ENCODE results near the gene HPCAL4. TPM values are rescaled to one million over a fixed set of nuclear protein-coding genes. Genes with fewer than 3 reads are reported as not detected.

Gene HPCAL4
- total and polyA plus RNA-seq, 9 of the 15 experiments (the other 6 are each of a cell fraction or from before 2014, with no cell fraction given): 0.01 to 0.04 (median 0.04) TPM; not detected in 4

DNA sequence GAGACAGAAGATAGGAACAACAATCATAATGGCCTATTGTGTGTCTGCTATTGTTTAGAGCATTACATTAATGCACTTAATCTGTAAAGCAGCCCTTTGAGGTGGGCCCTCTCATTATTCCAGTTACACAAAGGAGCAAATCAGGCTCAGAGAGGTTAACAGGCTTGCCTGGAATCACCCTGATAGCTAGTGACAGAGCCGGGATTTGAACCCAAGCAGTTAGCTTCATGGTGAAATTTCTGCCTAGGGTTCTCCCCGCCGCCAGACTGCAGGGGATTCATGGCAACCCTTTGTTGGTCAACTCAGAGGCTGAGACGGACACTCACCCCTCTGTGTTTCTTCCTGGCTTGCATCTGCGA, 58.9 kb downstream of the HPCAL4 start:
- H3K9me3 ChIP-seq (replicated peaks; ENCODE audit: control insufficient read depth, insufficient read depth, low read depth, low read length): no peaks in the 10 kb centered on the region
- peaks cover 18% of the 10 kb centered on the region; the same call in 1 of the 2 replicates for H4K20me1 ChIP-seq (replicated peaks; ENCODE audit: control insufficient read depth, insufficient read depth, low read length)
- TF ChIP-seq ZBED1 (IDR thresholded peaks at IDR 0.05) (no peak), NCOA1 (IDR thresholded peaks at IDR 0.05; ENCODE audit: low read depth) (no peak), FIP1L1 (IDR thresholded peaks at IDR 0.05; ENCODE audit: low read depth, low read length, poor library complexity, severe bottlenecking) (no peak), SMAD1 (IDR thresholded peaks at IDR 0.05; ENCODE audit: low read depth, low read length, partially characterized antibody) (no peak), NCOA2 (IDR thresholded peaks at IDR 0.05; ENCODE audit: partially characterized antibody in 2 of 2) (no peak), ZNF766 (CRISPR knock-in tag; conservative IDR thresholded peaks at IDR 0.05) (no peak), BCL6 (CRISPR knock-in tag; IDR thresholded peaks at IDR 0.05) (no peak), CBX5 (IDR thresholded peaks at IDR 0.05; ENCODE audit: borderline replicate concordance, low read depth) (no peak), NCOR1 (IDR thresholded peaks at IDR 0.05) (no peak), ASH1L (IDR thresholded peaks at IDR 0.05; ENCODE audit: borderline replicate concordance, low read depth, partially characterized antibody) (no peak), PPARD (CRISPR knock-in tag; IDR thresholded peaks at IDR 0.05) (no peak)
- TF ChIP-seq, protein P1, sequence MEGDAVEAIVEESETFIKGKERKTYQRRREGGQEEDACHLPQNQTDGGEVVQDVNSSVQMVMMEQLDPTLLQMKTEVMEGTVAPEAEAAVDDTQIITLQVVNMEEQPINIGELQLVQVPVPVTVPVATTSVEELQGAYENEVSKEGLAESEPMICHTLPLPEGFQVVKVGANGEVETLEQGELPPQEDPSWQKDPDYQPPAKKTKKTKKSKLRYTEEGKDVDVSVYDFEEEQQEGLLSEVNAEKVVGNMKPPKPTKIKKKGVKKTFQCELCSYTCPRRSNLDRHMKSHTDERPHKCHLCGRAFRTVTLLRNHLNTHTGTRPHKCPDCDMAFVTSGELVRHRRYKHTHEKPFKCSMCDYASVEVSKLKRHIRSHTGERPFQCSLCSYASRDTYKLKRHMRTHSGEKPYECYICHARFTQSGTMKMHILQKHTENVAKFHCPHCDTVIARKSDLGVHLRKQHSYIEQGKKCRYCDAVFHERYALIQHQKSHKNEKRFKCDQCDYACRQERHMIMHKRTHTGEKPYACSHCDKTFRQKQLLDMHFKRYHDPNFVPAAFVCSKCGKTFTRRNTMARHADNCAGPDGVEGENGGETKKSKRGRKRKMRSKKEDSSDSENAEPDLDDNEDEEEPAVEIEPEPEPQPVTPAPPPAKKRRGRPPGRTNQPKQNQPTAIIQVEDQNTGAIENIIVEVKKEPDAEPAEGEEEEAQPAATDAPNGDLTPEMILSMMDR (IDR thresholded peaks at IDR 0.05 in 2 of 3, conservative IDR thresholded peaks at IDR 0.05 in 1 of 3; ENCODE audit: insufficient read depth in 2 of 3, low read depth in 1 of 3, low read length in 3 of 3): no peak
- TF ChIP-seq, protein P2, sequence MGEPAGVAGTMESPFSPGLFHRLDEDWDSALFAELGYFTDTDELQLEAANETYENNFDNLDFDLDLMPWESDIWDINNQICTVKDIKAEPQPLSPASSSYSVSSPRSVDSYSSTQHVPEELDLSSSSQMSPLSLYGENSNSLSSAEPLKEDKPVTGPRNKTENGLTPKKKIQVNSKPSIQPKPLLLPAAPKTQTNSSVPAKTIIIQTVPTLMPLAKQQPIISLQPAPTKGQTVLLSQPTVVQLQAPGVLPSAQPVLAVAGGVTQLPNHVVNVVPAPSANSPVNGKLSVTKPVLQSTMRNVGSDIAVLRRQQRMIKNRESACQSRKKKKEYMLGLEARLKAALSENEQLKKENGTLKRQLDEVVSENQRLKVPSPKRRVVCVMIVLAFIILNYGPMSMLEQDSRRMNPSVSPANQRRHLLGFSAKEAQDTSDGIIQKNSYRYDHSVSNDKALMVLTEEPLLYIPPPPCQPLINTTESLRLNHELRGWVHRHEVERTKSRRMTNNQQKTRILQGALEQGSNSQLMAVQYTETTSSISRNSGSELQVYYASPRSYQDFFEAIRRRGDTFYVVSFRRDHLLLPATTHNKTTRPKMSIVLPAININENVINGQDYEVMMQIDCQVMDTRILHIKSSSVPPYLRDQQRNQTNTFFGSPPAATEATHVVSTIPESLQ (CRISPR knock-in tag; IDR thresholded peaks at IDR 0.05): no peak
- TF ChIP-seq, protein P3, sequence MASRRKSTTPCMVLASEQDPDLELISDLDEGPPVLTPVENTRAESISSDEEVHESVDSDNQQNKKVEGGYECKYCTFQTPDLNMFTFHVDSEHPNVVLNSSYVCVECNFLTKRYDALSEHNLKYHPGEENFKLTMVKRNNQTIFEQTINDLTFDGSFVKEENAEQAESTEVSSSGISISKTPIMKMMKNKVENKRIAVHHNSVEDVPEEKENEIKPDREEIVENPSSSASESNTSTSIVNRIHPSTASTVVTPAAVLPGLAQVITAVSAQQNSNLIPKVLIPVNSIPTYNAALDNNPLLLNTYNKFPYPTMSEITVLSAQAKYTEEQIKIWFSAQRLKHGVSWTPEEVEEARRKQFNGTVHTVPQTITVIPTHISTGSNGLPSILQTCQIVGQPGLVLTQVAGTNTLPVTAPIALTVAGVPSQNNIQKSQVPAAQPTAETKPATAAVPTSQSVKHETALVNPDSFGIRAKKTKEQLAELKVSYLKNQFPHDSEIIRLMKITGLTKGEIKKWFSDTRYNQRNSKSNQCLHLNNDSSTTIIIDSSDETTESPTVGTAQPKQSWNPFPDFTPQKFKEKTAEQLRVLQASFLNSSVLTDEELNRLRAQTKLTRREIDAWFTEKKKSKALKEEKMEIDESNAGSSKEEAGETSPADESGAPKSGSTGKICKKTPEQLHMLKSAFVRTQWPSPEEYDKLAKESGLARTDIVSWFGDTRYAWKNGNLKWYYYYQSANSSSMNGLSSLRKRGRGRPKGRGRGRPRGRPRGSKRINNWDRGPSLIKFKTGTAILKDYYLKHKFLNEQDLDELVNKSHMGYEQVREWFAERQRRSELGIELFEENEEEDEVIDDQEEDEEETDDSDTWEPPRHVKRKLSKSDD (conservative IDR thresholded peaks at IDR 0.05; ENCODE audit: low read length): no peak
- H3K36me3 ChIP-seq (ENCODE audit: control insufficient read depth, insufficient read depth, low read length): no peaks in the 10 kb centered on the region
- H3K4me3 ChIP-seq: no peak overlapping the region
- no TSS peak for BruUV-seq (replicated peaks)
- intact Hi-C loops (cut with micrococcal nuclease) (no loop called here), in situ Hi-C loops (cut with MboI) (no loop called here)
- no peak overlapping the region for H3K27ac ChIP-seq (ENCODE audit: extremely low read depth, low read depth, low read length)
- H3K4me2 ChIP-seq (ENCODE audit: insufficient read depth, low read length): no peak overlapping the region
- WGBS (ENCODE audit: insufficient coverage, low coverage, missing lambda C conversion rate): 56% methylated on average over 5 of the region's 5 CpGs
- peaks cover 55 to 79% of the 10 kb centered on the region in 2 experiments for H3K27me3 ChIP-seq (ENCODE audit: control insufficient read depth in 2 of 2, insufficient read depth in 2 of 2, low read length in 2 of 2)
- FAIRE-seq (no peak), DNase-seq (ENCODE audit: extremely low read depth in 1 of 4, low spot score in 3 of 4) (no peak), ATAC-seq (no peak)
- H3K9ac ChIP-seq (ENCODE audit: insufficient read depth in 1 of 2, low read depth in 2 of 2, low read length in 2 of 2): no peak overlapping the region
- H3K4me1 ChIP-seq (replicated peaks in 1 of 2; ENCODE audit: control insufficient read depth in 2 of 2, insufficient read depth in 2 of 2, low read length in 2 of 2): peaks cover 3 to 9% of the 10 kb centered on the region in 2 experiments; a peak in 3 of 5 replicates
- no peak overlapping the region for H2AFZ ChIP-seq (ENCODE audit: low read depth, low read length)
- POLR2A ChIA-PET: interaction anchor here (1.2 to 2.4 kb wide), 3 partner anchors 8 to 15 kb away, joined by 4 to 12 read pairs (median 4); no protein-coding TSS in a partner anchor
- CTCF ChIA-PET (ENCODE audit: low intra/inter-chr PET ratio): interaction anchor here (0.7 kb wide), 1 partner anchor 407 kb away, joined by 3 read pairs; no protein-coding TSS in a partner anchor
- H3K79me2 ChIP-seq (ENCODE audit: control insufficient read depth, insufficient read depth, low read length): no peaks in the 10 kb centered on the region
- H3K9me1 ChIP-seq (ENCODE audit: control insufficient read depth, insufficient read depth, low read length): peaks cover 3% of the 10 kb centered on the region
